ENCODE data around the gene LUC7L3.

- TF ChIP-seq CTCF (IDR thresholded peaks at IDR 0.05; ENCODE audit: low read length) (no peak), EZH2 (IDR thresholded peaks at IDR 0.05; ENCODE audit: borderline replicate concordance, low read length) (no peak)
Observed at GRCh38 chr17:50722746-50723145, 3.3 kb downstream of the LUC7L3 start.

All from OCI-LY1 (cell line).